NCI-H2081 (cell line): ENCODE data around the gene MYO18B.
A peak's percentile ranks its signal among the peaks of the same experiment; 100 is the strongest.

ENCODE experiments used
- DNase-seq, 2 experiments: peaks; one replicate each; lab custom pipeline; 2025; lab: John Stamatoyannopoulos, UW

Gene MYO18B

GRCh38 chr22:26053737-26054316, 311.8 kb downstream of the MYO18B start:
- peak in 1 of 2 experiments; percentile 11 for DNase-seq

DNA sequence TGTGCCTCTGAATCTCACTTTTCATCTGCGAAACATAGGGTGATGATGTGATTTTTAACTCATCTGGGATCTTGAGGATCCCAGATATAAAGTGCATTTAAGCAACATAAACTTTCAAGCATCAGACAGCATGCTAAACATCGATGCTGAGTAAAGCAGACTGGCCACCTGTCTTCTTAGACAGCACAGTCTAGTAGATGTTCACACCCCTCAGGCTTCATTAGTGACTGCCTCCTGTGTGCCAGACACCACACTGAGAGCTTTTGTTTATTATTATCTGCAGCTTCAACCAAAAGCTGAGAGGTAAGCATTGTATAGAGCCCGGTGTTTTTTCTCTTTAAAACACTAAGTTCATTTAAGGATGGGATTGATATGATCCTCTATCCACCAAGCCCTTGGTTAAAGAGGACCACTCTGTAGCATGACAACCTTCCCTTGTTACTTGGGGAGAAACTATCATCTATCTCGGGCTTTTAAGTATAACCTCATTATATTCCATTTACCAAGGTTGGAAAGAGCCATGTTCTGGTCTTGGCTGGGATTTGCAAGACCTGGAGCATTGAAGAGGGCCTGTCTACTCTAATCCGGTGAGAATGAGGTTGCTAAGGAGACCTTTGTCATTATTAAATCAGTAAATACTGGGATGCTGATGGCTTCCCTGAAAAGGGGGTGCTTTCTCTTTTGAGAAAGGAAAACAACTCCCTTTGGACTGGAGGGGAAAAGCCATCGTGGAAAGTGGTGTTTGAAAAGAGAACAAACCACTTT, 313.0 kb downstream of the MYO18B start:
- peak in 1 of 2 experiments; percentile 9 for DNase-seq

- no peak for DNase-seq
Observed at GRCh38 chr22:26055693-26056092, 313.7 kb downstream of the MYO18B start.

- DNase-seq: no peak
Observed at GRCh38 chr22:26056455-26057200, 314.6 kb downstream of the MYO18B start.

DNA sequence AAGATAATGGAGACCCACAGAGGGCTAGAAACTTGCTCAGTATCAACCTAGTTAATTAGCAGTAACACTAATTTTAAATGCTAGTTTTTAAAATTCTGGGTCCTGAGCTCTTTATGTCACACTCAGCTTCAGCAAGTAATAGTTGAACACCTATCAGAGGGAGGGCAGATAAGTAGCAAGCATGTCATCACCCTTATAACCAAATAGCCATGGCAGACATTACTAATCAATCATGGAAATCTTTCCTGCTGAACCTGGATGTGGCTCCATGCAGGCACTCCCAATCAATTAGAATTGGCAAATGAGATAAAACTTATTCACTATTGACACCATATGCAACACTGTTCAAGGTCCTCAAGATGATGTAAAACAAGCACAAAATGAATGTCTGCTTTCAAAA, 315.7 kb downstream of the MYO18B start:
- no peak for DNase-seq

DNA sequence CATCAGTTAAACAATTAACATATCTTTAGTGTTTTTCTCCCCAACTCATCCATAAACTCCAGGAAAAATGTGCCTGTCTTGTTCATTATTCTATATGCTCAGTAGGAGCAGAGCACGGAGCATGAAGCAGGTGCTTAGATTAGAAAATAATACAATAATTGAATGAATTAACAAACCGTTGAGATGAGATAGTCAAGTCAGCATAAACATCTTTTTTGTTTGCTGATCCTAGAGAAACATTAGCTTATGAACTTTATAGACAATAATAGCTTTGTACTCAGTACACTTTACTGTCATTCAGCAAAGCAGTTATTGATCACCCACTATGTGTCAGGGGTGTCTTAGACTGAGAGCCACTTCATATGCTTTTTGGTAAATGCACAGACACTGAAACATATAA, 322.1 kb downstream of the MYO18B start:
- DNase-seq: no peak

GRCh38 chr22:26065847-26066246, 323.9 kb downstream of the MYO18B start:
- DNase-seq: no peak

DNA sequence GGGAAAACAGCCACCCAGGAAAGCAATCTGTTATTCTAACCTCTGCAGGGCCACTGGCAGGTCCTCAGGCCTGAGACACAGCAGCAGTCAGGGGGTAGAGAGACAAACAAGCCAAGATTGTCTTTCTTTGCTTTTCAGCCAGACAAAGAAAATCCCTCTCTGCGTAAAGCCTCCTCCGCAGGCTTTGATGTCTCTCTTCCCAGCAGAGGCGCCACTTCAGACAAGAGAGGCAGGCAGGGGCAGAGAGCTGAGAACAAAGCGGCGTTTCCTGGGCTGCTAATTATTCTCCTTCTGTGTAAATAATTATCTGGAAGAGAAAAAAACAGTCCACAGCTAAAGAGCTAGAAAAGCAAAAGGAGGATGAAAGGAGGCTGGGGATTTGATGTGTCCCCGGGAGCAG, 324.5 kb downstream of the MYO18B start:
- peak; percentile 79 to 83 for DNase-seq

DNA sequence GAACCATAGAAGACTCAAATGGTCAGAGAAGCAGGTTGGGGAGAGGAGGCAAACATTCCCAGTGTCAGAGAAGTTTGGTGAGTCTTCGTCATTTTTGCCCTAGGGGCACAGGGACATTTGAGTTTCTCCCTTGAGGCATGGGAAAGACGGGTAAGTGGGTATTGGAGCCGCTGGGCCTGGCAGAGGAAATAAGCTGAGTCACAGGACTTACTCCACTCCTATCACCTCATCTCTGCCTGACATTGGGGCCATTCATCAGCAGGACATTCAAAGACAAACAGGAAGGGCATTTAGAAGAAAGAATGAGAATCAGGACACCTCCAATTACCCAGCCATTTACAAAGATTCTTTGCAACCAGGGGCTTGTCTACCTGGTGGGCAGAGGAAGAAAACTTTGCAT, 326.6 kb downstream of the MYO18B start:
- no peak for DNase-seq

DNA sequence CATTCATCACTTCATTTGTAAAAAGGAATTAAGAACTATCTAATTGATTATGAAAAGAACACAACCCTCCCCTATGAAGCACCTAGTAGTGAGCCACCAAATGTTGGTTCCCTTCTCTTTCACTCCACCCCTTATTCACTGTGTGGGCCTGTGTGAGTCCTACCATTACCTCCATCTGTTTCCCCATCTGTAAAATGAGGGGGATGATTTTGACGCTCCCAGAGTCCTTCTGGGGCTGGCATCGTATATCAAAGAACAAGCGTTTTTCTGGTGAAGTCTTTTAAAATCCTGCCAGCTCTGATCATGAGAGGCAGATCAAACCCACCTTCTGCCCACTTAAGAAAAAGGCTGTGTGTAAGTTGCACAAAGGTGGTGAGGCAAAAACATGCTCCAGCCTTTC, 330.6 kb downstream of the MYO18B start:
- DNase-seq: no peak

DNA sequence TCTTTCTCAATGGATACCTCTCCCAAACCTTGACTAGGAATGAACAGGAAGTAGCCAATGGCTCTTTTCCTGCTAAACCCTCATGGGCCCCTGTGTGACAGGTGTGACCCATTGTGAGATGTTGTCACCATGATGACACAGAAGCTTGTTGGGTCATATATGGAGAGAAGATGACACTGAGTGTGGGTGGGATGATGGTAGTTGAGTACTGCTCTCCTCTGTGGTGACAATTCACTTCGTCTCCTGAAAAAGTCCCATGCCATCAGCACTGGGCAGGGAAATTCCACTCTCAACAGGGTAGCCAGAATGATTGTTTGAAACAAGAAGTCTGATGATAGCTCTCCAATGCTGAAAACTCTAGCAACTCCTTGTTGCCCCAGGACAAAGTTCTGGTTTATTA, 333.3 kb downstream of the MYO18B start:
- DNase-seq: no peak

DNA sequence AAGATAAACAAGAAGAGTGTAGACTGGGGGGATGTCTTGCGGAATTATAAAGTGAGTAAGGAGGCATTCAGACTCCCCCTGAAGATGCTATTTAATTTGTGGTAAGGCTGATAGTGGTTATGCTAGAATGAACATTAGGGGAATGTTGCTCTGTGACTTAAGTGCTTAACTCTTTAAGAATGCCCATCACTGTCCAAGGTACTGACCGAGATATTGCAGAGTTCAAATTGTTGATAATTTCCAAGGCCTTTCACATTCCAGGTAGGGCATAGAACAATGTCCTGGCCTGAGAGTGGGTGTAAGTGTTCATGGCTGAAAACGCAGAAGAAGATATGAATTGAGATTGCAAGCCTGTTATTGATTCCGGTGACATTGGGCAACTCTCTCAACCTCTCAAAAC, 337.0 kb downstream of the MYO18B start:
- DNase-seq: no peak
